ENCODE data around the gene RALGAPA2.

Gene RALGAPA2

DNA sequence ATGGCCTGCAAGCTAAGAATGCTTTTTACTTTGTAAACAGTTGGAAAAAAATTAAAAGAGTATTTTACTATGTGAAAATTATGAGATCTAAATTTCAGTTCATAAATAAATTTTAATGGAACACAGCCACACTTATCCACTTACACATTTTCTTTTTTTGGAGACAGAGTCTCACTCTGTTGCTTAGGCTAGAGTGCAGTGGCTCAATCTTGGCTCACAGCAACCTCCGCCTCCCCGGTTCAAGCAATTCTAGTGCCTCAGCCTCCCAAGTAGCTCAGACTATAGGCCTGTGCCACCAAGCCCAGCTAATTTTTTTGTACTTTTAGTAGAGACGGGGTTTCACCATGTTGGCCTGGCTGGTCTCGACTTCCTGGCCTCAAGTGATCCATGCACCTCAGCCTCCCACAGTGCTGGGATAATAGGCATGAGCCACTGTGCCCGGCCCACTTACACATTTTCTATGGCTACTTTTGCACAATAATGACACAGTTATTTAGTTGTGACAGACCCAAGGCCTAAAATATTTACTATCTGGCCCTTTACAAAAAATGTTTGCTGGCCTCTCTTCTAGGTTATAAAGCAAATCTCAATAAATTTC, 234.9 kb downstream of the RALGAPA2 start:
- Histone ChIP-seq H3K27ac (ENCODE audit: low read depth, low read length) (no peak overlapping the region), H3K4me3 (ENCODE audit: low read depth in 1 of 2, low read length in 2 of 2) (no peak overlapping the region), H3K27me3 (ENCODE audit: control insufficient read depth in 1 of 2, insufficient read depth in 2 of 2, low read length in 2 of 2) (no peaks in the 10 kb centered on the region), H3K9ac (ENCODE audit: low read length) (no peak overlapping the region), H3K36me3 (ENCODE audit: insufficient read depth, low read length) (no peaks in the 10 kb centered on the region), H3K9me3 (ENCODE audit: low read length) (no peaks in the 10 kb centered on the region), H3K4me1 (ENCODE audit: insufficient read depth, low read length) (no peaks in the 10 kb centered on the region)

DNA sequence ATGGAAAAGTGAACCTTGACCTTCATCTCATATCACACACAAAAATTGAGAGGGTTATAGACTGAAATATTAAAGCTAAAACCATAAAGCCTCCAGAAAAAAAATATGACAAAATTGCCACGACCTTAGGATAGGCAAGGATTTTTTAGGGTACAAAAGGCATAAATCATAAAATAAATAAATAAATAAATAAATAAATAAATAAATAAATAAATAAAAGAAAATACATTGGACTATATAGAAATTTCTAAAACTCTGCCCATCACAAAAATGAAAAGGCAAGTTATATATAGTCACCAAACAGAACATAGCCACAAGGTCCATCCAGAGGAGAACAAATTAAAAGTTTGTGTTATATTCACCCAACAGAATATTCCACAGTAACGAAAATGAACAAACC, 235.9 kb downstream of the RALGAPA2 start:
- no peaks in the 10 kb centered on the region for H3K27me3 ChIP-seq (ENCODE audit: control insufficient read depth in 1 of 2, insufficient read depth in 2 of 2, low read length in 2 of 2)
- no peaks in the 10 kb centered on the region for H3K4me1 ChIP-seq (ENCODE audit: insufficient read depth, low read length)
- H3K4me3 ChIP-seq (ENCODE audit: low read depth in 1 of 2, low read length in 2 of 2), result no peak overlapping the region
- no peaks in the 10 kb centered on the region for H3K36me3 ChIP-seq (ENCODE audit: insufficient read depth, low read length)
- H3K27ac ChIP-seq (ENCODE audit: low read depth, low read length), result no peak overlapping the region
- no peak overlapping the region for H3K9ac ChIP-seq (ENCODE audit: low read length)
- no peaks in the 10 kb centered on the region for H3K9me3 ChIP-seq (ENCODE audit: low read length)

DNA sequence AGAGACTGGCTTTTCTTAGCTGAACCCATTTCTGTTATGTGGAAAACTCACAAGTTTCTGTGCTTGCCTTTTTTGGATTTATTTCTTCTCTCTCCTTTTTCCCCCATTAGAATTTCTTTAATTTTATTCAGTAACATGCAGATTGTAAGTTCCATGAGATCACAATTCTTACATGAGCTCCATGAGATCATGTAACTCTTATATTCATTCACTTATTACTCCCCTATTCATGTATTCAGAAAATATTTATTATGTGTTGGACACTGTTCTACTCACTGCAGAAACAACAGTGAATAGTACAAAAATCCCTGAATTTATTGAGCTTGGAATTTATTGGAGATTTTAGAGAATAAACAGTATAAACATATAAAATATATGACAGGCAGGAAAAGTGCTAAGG, 238.8 kb downstream of the RALGAPA2 start:
- no peaks in the 10 kb centered on the region for H3K9me3 ChIP-seq (ENCODE audit: low read length)
- peaks cover 4% of the 10 kb centered on the region for H3K36me3 ChIP-seq (ENCODE audit: insufficient read depth, low read length)
- no peak overlapping the region for H3K4me3 ChIP-seq (ENCODE audit: low read depth in 1 of 2, low read length in 2 of 2)
- no peak overlapping the region for H3K27ac ChIP-seq (ENCODE audit: low read depth, low read length)
- H3K27me3 ChIP-seq (ENCODE audit: control insufficient read depth in 1 of 2, insufficient read depth in 2 of 2, low read length in 2 of 2), result no peaks in the 10 kb centered on the region
- H3K4me1 ChIP-seq (ENCODE audit: insufficient read depth, low read length), result no peaks in the 10 kb centered on the region
- no peak overlapping the region for H3K9ac ChIP-seq (ENCODE audit: low read length)

DNA sequence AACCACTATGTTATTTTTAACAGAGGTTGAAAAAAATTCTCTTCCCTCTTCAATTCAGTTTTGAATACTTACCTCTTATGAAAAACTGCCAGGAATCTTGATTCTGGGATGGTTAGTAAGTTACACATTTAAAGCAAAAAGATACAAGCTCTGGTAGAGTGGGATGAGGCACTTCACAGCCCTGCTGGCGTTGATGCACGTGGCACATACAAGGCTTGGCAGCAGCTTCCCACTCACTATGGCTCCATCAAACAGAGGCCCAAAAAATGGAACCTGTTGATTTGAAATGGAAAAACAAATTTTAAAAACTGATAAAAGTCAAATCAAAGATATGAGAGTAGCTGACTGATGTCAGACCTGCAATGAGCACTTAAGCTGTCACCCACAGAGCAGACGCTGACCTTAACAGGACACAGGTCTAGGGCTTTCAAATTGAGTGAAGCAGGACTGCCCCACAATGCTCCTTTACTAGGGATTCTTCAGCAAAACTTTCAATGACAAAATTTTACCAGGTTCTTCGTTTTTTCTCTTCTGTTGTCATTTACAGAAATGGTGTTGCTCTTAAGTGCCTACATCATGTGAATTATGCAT, 239.7 kb downstream of the RALGAPA2 start:
- peaks cover 4% of the 10 kb centered on the region for H3K36me3 ChIP-seq (ENCODE audit: insufficient read depth, low read length)

DNA sequence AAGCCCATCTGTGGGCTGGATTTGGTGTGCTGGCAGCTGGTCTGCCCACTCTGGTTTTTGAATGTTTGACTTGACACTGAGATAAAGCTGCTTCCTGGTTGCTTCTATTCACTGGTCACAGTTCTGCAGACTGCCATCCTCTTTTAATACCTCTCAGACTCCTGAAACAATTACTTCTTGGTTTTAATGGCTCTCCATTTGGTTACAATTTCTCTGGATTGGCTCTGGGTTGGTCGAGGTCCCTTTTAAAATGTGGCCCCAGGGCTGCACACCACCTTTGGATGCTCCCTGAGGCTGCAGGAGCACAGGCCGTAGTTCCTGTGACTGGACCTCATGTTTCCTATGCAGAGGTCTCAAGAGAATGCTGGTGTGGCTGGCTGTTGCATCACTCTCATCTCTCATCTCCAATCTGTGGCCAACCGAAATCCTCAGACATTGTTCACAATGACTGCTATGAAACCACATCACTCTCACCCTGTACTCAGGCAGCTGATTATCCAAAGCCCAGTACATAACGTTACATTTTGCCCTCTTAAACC, 246.0 kb downstream of the RALGAPA2 start:
- H3K9me3 ChIP-seq (ENCODE audit: low read length), result no peaks in the 10 kb centered on the region
- H3K27me3 ChIP-seq (ENCODE audit: control insufficient read depth in 1 of 2, insufficient read depth in 2 of 2, low read length in 2 of 2), result no peaks in the 10 kb centered on the region
- peaks cover 4% of the 10 kb centered on the region for H3K36me3 ChIP-seq (ENCODE audit: insufficient read depth, low read length)
- no peaks in the 10 kb centered on the region for H3K4me1 ChIP-seq (ENCODE audit: insufficient read depth, low read length)
- H3K4me3 ChIP-seq (ENCODE audit: low read depth in 1 of 2, low read length in 2 of 2), result no peak overlapping the region
- H3K27ac ChIP-seq (ENCODE audit: low read depth, low read length), result no peak overlapping the region
- H3K9ac ChIP-seq (ENCODE audit: low read length), result no peak overlapping the region

More for the DNA sequence above, 239.7 kb downstream of the RALGAPA2 start:
- H3K9me3 ChIP-seq (ENCODE audit: low read length), result no peaks in the 10 kb centered on the region
- no peak overlapping the region for H3K27ac ChIP-seq (ENCODE audit: low read depth, low read length)
- H3K27me3 ChIP-seq (ENCODE audit: control insufficient read depth in 1 of 2, insufficient read depth in 2 of 2, low read length in 2 of 2), result no peaks in the 10 kb centered on the region
- H3K4me1 ChIP-seq (ENCODE audit: insufficient read depth, low read length), result no peaks in the 10 kb centered on the region
- no peak overlapping the region for H3K4me3 ChIP-seq (ENCODE audit: low read depth in 1 of 2, low read length in 2 of 2)
- no peak overlapping the region for H3K9ac ChIP-seq (ENCODE audit: low read length)

DNA sequence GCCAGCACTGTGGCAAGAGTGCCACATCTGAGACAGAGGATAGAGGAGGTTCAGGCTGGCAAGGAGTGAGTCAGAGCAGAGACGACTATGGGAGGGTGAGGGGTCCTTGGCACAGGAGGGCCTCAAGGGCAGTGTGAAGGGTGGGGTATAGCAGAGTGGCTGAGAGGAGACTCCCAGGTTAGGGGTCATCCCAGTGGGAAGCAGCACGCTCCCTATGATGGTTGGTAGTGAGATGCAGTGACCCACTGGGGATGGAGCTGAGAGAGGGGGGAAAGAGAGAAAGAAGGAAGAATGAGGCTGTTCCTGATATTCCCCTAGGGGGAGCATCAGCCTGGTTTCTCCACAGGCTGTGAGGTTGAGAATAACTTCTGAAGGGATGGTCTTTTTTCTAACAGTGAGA, 247.2 kb downstream of the RALGAPA2 start:
- Histone ChIP-seq H3K27me3 (ENCODE audit: control insufficient read depth in 1 of 2, insufficient read depth in 2 of 2, low read length in 2 of 2) (no peaks in the 10 kb centered on the region), H3K9me3 (ENCODE audit: low read length) (no peaks in the 10 kb centered on the region), H3K27ac (ENCODE audit: low read depth, low read length) (no peak overlapping the region), H3K36me3 (ENCODE audit: insufficient read depth, low read length) (peaks cover 4% of the 10 kb centered on the region), H3K9ac (ENCODE audit: low read length) (no peak overlapping the region), H3K4me1 (ENCODE audit: insufficient read depth, low read length) (no peaks in the 10 kb centered on the region), H3K4me3 (ENCODE audit: low read depth in 1 of 2, low read length in 2 of 2) (no peak overlapping the region)

DNA sequence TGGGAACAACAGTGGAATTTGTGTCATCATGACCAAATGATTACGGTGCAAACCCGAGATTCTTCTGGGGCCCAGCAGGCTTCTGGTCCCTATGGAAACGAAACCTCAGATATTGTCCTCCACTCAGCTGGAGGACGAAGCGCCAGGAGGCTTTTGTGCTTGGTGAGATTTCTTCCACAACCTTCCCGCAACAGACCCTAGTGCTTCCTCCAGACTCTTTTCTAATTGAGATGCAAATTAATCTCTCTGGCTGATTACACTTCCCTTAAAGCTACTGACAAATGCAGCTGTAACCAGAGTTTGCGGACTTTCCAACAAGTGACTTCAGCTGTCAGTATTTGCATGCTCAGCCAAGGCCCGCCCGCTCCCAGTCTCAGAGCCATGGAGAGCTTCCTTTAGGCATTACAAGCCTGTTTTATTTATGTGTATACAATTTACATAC, 248.5 kb downstream of the RALGAPA2 start:
- Histone ChIP-seq H3K9me3 (ENCODE audit: low read length) (no peaks in the 10 kb centered on the region), H3K36me3 (ENCODE audit: insufficient read depth, low read length) (no peaks in the 10 kb centered on the region), H3K9ac (ENCODE audit: low read length) (no peak overlapping the region), H3K27ac (ENCODE audit: low read depth, low read length) (no peak overlapping the region), H3K27me3 (ENCODE audit: control insufficient read depth in 1 of 2, insufficient read depth in 2 of 2, low read length in 2 of 2) (no peaks in the 10 kb centered on the region), H3K4me1 (ENCODE audit: insufficient read depth, low read length) (no peaks in the 10 kb centered on the region), H3K4me3 (ENCODE audit: low read depth in 1 of 2, low read length in 2 of 2) (no peak overlapping the region)

DNA sequence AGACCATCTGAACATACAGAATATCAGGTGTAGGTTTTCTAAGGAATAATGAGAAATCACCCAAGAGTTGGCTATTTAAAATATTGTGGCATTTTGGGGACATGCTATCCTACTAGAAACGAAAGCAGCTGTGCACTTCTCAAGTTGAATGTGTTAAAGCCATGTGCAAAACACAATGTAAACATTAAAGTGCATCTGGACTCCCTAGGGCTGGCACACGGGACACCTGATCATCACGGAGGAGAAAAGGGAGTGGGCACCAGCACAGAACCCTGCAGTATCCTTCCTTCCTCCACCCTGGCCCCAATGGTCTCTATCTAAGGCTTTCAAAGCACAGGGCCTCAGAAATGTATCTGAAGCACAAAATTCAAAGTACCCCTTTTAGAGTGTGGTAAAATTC, 250.3 kb downstream of the RALGAPA2 start:
- H3K27ac ChIP-seq (ENCODE audit: low read depth, low read length), result no peak overlapping the region

DNA sequence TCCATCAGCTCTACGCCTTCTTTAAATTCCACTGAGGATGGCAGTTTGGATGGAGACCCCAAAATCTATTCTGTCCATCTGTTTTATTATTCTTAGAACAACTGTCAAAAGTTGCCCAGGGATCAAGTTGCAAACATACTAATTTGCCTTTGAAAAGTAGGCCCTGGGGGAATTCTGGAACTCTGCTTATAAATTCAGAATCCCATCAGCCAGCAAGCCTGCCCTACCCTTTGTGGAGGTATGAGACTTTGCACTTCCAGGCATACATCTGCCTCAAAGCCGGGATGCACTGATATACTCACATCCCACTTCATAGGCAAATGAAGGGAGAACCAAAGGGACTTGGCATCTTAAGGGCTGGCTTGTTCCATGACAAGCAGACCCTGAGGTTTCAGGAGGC, 250.9 kb downstream of the RALGAPA2 start:
- no peaks in the 10 kb centered on the region for H3K9me3 ChIP-seq (ENCODE audit: low read length)
- H3K4me1 ChIP-seq (ENCODE audit: insufficient read depth, low read length), result no peaks in the 10 kb centered on the region
- H3K27ac ChIP-seq (ENCODE audit: low read depth, low read length), result no peak overlapping the region

More for the DNA sequence above, 250.3 kb downstream of the RALGAPA2 start:
- no peak overlapping the region for H3K9ac ChIP-seq (ENCODE audit: low read length)
- H3K4me3 ChIP-seq (ENCODE audit: low read depth in 1 of 2, low read length in 2 of 2), result no peak overlapping the region
- H3K27me3 ChIP-seq (ENCODE audit: control insufficient read depth in 1 of 2, insufficient read depth in 2 of 2, low read length in 2 of 2), result no peaks in the 10 kb centered on the region
- peaks cover 4% of the 10 kb centered on the region for H3K36me3 ChIP-seq (ENCODE audit: insufficient read depth, low read length)
- no peaks in the 10 kb centered on the region for H3K4me1 ChIP-seq (ENCODE audit: insufficient read depth, low read length)
- H3K9me3 ChIP-seq (ENCODE audit: low read length), result no peaks in the 10 kb centered on the region

DNA sequence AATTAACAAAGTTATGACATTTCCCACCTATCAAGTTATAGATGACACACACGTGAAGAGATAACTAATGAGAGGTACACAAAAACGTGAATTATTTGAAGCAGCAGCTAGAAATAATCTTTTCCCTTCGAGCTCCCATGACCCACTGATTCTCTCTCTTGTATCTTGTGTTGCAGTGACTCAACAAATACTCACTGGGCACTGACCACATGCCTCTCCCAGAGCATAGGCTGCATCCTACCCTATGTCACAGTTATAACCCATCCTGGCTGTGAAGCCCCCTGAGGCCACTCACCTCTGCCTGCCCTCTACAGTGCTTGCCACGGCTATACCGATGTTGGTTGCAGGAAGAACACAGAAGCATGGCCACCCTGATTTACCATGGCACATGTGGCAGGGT, 252.7 kb downstream of the RALGAPA2 start:
- H3K36me3 ChIP-seq (ENCODE audit: insufficient read depth, low read length), result peaks cover 9% of the 10 kb centered on the region
- H3K4me1 ChIP-seq (ENCODE audit: insufficient read depth, low read length), result no peaks in the 10 kb centered on the region
- H3K27me3 ChIP-seq (ENCODE audit: control insufficient read depth in 1 of 2, insufficient read depth in 2 of 2, low read length in 2 of 2), result no peaks in the 10 kb centered on the region
- no peak overlapping the region for H3K27ac ChIP-seq (ENCODE audit: low read depth, low read length)
- no peaks in the 10 kb centered on the region for H3K9me3 ChIP-seq (ENCODE audit: low read length)
- H3K9ac ChIP-seq (ENCODE audit: low read length), result no peak overlapping the region
- H3K4me3 ChIP-seq (ENCODE audit: low read depth in 1 of 2, low read length in 2 of 2), result no peak overlapping the region

More for the DNA sequence above, 250.9 kb downstream of the RALGAPA2 start:
- no peak overlapping the region for H3K4me3 ChIP-seq (ENCODE audit: low read depth in 1 of 2, low read length in 2 of 2)
- peaks cover 4% of the 10 kb centered on the region for H3K36me3 ChIP-seq (ENCODE audit: insufficient read depth, low read length)
- no peak overlapping the region for H3K9ac ChIP-seq (ENCODE audit: low read length)
- no peaks in the 10 kb centered on the region for H3K27me3 ChIP-seq (ENCODE audit: control insufficient read depth in 1 of 2, insufficient read depth in 2 of 2, low read length in 2 of 2)

DNA sequence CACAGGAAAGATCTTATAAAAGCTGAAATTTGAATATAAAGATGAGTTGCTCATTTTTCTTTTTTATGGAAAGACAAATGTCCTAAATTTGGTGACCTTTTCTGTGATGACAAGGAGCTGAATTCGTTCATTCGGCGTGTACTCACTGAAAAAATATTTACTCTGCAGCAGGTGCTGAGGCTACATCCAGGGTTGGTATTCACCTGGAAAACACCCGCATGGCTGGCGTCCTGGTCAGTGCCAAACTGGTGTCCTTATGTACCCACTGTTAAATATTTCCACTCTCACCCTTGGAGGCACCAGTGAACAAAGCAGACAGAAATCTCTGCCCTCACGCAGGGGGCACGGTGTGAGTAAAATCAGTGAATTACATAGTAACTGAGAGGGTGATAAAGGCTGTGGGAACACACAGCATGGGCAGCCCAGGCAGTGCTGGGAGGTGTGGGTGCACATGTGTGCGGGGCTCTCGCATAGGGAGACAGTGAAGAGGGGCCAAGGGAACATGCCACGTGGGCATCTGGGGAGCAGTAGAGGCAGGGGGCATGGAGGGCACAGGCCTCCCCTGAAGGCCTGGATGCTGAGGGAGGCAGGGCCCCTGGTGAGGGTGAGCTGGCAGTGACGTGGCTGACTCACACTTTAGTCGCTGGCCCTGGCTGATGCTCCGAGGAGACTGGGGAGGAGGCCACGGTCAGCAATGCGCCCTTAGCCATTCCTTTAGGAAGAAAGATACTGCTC, 254.9 kb downstream of the RALGAPA2 start:
- Histone ChIP-seq H3K36me3 (ENCODE audit: insufficient read depth, low read length) (peaks cover 10% of the 10 kb centered on the region), H3K9me3 (ENCODE audit: low read length) (no peaks in the 10 kb centered on the region), H3K27me3 (ENCODE audit: control insufficient read depth in 1 of 2, insufficient read depth in 2 of 2, low read length in 2 of 2) (no peaks in the 10 kb centered on the region), H3K9ac (ENCODE audit: low read length) (no peak overlapping the region), H3K4me3 (ENCODE audit: low read depth in 1 of 2, low read length in 2 of 2) (no peak overlapping the region), H3K4me1 (ENCODE audit: insufficient read depth, low read length) (no peaks in the 10 kb centered on the region), H3K27ac (ENCODE audit: low read depth, low read length) (no peak overlapping the region)
